SK-N-SH (cell line): ENCODE measurements around the gene SNCA.

Experiments used
- JUND ChIP-seq: IDR thresholded peaks from 2 replicates; pipeline ENCODE4 v1.4.0; 2012
- MAX ChIP-seq: IDR thresholded peaks from 2 replicates; pipeline ENCODE4 v1.4.0; 2012; ENCODE audit warnings: low read depth
- NFIC ChIP-seq: IDR thresholded peaks from 2 replicates; pipeline ENCODE4 v1.4.0; 2012; ENCODE audit warnings: borderline replicate concordance
- NRF1 ChIP-seq: IDR thresholded peaks from 2 replicates; pipeline ENCODE4 v1.6.1; 2012; ENCODE audit warnings: low read depth, mild to moderate bottlenecking, low read length
- PBX3 ChIP-seq: IDR thresholded peaks from 2 replicates; pipeline ENCODE4; 2012
- POLR2AphosphoS5 ChIP-seq: IDR thresholded peaks from 2 replicates; pipeline ENCODE4 v1.6.1; 2012; ENCODE audit warnings: low read depth, low read length
- RAD21 ChIP-seq: IDR thresholded peaks from 2 replicates; pipeline ENCODE4 v1.6.1; 2012; ENCODE audit warnings: mild to moderate bottlenecking, low read length
- REST ChIP-seq: IDR thresholded peaks from 2 replicates; pipeline ENCODE4 v1.6.1; 2012; ENCODE audit warnings: mild to moderate bottlenecking, low read depth, low read length, moderate library complexity
- RXRA ChIP-seq: IDR thresholded peaks from 2 replicates; pipeline ENCODE4 v1.4.0; 2012; ENCODE audit warnings: low read depth, mild to moderate bottlenecking, borderline replicate concordance
- USF1 ChIP-seq: IDR thresholded peaks from 2 replicates; pipeline ENCODE4 v1.4.0; 2012; ENCODE audit warnings: low read depth, borderline replicate concordance
- YY1 ChIP-seq: IDR thresholded peaks from 2 replicates; pipeline ENCODE4 v1.4.0; 2012; ENCODE audit warnings: low read depth, mild to moderate bottlenecking
- TF ChIP-seq, protein P1 (sequence below): fragments of 200-600 bp; sonication (generic); IDR thresholded peaks from 2 replicates; pipeline ENCODE4 v1.6.1; 2017; ENCODE audit warnings: antibody characterized with exemption, mild to moderate bottlenecking, moderate library complexity

GRCh38 chr4:89685690-89686089, 151.3 kb downstream of the SNCA start:
- TF ChIP-seq RAD21 (no peak), USF1 (no peak), YY1 (no peak), MAX (no peak), NFIC (no peak), POLR2AphosphoS5 (no peak), REST (no peak), PBX3 (no peak), RXRA (no peak), NRF1 (no peak), JUND (no peak)
- TF ChIP-seq, protein P1, sequence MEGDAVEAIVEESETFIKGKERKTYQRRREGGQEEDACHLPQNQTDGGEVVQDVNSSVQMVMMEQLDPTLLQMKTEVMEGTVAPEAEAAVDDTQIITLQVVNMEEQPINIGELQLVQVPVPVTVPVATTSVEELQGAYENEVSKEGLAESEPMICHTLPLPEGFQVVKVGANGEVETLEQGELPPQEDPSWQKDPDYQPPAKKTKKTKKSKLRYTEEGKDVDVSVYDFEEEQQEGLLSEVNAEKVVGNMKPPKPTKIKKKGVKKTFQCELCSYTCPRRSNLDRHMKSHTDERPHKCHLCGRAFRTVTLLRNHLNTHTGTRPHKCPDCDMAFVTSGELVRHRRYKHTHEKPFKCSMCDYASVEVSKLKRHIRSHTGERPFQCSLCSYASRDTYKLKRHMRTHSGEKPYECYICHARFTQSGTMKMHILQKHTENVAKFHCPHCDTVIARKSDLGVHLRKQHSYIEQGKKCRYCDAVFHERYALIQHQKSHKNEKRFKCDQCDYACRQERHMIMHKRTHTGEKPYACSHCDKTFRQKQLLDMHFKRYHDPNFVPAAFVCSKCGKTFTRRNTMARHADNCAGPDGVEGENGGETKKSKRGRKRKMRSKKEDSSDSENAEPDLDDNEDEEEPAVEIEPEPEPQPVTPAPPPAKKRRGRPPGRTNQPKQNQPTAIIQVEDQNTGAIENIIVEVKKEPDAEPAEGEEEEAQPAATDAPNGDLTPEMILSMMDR = no peak
